RPMI7951 (cell line): Measurements from ENCODE around the gene ENPP7. TPM values are rescaled to one million over a fixed set of nuclear protein-coding genes. Genes with fewer than 3 reads are reported as not detected.

Source experiments
- DNase-seq: peaks from one replicate; pipeline ENCODE4 v3.0.0-alpha.2; 2012; ENCODE audit warnings: low read depth
- total RNA-seq: library from RNA; depleted of rRNA; stranded (reverse); fragments of >200 nt; shearing (Covaris generic); gene quantifications from 2 replicates; pipeline ENCODE4 v1.2.3, GENCODE V29; 2014

Gene ENPP7
- total RNA-seq, 1 experiment from 2014 or later: not detected

DNA sequence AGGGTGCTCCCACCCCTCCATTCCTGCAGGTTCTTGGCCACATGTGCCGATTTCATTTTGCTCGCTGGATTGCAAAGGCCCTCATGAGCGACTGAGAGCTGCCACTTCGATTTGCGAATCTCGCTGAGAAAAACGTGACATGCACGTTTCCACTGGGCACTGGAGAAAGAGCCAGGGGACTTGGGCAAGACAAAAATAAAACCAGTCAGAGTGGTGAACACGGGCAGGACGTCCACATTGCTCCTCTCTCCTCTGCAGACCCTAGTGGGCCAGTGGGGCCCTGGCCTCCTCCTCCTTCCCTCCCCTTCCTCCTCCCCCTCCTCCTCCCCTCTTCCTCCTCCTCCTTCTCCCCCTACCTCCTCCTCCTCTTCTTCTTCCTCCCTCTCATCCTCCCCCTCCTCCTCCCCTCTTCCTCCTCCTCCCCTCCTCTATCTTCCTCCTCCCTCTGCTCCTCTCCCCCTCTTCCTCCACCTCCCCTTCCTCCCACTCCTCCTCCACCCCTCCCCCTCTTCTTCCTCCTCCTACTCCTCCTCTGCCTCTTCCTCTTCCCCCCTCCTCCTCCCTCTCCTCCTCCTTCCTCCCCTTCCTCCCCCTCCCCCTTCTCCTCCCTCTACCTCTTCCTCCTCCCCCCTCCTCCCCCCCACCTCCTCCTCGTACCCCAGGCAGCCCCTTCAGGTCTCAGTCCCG lies 28.1 kb upstream of the ENPP7 start:
- DNase-seq: no peak

DNA sequence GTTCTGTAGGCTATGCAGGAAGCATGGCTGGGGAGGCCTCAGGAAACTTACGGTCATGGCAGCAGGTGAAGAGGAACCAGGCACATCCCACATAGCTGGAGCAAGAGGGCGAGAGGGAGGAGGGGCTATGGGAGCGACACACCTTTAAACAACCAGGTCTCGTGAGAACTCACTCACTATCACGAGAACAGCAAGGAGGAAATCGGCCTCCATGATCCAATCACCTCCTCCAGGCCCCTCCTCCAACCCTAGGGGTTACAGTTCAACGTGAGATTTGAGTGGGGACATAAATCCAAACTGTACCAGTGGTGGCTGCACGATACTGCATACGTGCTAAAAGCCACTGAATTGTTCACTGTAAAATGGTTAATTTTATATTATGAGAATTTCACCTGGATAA lies 26.1 kb upstream of the ENPP7 start:
- no peak for DNase-seq

DNA sequence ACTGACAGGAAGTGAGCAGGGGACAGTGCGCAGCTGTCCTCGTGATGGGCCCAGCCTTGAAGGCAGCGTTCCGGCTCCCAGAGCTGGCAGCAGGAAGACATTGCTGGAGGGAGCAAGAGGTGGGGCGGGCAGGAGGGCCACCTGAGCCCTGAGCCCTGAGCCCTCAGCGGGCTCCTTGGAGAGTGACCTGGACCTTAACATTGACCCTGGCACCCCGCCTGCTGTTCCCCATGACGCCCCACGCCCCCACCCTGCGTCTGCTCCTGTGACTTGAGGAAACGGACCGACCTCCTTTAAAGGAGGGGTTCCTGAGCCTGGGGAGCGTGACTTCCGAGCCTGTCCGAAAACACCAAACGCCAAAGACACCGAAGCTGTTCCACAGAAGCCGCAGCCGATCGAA lies 25.1 kb upstream of the ENPP7 start:
- no peak for DNase-seq

DNA sequence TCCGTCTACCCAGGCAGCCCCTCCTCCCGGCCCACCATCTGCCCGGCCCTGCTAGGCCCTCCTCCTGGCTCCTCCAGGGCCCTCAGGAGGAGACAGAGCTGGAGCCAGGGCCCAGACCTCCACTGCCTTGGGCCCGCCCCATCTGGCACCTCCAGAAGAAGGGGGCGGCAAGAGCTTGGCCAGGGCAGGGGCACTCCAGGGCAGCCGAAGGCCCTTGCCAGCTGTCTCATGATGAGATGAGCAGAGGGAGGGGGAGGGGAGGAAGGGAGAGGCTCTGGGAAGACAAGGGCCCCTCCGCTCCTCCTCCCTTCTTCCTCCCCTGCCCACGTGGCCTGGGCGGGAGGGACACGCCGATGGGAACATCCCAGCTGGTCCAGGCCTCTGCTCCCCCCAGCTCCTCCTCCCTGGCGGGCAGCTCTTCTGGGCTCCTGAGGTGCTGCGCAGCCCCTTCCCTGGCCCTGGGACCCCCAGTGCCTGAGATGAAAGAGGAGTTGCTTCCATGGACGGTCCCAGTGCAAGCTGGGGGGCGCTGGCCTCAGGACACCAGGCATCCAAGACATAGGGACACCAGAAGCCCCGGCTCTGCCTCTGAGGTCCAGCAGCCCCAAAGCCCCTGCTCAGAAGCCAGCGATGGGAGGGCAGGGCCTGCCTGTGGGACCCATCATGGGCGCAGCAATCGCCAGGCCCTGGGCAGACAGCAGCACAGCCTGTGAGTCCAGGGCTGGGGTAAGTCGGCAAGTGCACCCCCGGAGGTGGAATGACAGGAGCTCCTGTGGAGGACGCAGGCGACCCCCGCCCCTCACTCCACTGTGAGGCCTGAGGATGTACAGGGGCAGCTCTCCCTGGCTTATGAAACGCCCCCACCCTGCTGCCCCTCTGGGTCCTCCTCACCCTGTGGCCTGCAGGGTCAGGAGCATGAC lies 23.6 kb upstream of the ENPP7 start:
- DNase-seq: no peak

DNA sequence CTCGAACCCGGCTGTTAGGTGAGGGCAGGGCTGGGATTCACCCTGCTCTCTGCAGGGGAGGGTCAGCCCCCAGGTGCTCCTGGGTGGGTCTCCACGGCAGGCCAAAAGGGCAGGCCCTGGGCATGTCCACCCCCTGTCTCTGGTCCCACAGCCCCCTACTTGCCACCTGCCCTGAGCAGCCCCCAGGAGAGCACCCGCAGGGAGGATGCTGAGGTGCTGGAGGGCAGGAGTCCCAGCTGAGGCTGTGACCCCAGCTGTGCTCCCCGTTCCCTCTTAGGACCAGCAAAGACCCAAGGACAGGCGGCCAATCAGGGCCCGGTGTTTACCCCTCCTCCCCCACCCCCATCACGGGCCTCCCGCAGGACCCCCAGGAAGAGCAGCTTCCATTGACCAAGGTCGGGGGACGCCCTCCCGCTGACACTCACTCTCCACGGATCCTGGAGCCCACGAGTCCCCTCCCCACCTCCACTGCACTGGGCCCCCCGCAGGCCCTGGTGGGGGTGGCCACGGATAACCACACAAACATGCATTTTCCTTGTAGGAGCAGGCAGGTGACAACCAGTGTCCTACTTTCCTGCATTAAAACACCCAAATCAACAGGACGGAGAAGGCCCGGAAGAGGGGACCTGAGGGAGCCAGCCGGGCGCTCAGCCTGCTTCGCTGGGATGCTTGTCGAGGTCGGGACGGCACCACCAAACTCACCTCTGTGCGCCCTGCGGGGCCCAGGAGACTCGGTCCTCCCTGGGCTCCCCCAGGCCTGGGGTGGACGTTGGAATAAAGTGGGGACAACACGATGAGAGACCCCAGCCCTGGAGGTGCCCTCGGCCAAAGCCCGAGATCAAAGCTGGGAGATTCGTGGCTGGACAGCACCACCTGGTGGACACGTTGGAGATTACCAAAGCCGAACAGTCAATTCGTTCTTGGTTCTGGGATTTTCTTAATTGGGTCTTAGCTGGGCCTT lies 22.5 kb upstream of the ENPP7 start:
- DNase-seq: peak; percentile 17

DNA sequence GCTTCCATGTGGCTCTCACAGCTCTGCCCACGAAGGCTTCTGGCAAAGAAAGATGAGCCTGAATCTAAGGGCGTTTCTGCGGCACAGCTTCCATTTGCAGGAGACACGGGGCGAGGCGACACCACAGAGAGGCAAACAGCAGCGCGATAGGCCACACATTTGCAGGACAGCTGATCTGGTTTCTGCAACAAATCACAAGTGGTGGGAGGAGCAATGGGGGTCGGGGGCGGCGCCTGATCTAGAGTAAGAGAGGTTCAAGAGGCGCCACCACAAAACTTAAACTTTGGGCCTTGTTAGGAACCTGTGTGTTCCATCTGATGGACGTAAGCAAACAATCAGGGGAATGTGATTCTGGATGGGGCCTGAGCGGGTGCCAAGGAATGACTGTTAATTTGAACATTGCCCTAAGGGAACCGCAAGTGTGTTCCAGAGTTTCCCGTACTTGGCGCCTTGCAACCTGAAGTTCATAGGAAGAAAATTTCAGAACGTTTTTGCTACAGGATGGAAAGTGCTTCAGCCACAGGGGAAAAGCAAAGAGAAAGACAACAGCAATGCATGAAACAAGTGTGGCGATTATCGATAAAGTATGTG lies 18.9 kb upstream of the ENPP7 start:
- DNase-seq: peak; percentile 42

DNA sequence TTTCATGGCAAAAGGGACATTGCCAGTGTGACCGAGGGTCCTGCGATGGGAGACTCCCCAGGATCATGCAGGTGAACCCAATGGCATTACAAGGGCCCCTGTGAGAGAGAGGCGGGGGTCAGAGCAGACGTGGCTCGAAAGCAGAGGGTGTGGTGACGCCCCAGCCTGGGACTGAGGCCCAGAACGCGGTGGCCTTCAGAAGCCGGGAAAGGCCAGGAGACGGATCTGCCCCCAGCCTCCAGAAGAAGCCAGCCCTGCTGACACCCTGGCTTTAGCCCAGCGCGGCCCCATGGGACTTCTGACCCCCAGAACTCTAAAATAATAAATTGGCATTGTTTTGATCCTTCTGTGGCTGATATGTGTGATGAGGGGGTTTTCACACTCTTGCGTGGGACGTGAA lies 17.4 kb upstream of the ENPP7 start:
- DNase-seq: no peak

DNA sequence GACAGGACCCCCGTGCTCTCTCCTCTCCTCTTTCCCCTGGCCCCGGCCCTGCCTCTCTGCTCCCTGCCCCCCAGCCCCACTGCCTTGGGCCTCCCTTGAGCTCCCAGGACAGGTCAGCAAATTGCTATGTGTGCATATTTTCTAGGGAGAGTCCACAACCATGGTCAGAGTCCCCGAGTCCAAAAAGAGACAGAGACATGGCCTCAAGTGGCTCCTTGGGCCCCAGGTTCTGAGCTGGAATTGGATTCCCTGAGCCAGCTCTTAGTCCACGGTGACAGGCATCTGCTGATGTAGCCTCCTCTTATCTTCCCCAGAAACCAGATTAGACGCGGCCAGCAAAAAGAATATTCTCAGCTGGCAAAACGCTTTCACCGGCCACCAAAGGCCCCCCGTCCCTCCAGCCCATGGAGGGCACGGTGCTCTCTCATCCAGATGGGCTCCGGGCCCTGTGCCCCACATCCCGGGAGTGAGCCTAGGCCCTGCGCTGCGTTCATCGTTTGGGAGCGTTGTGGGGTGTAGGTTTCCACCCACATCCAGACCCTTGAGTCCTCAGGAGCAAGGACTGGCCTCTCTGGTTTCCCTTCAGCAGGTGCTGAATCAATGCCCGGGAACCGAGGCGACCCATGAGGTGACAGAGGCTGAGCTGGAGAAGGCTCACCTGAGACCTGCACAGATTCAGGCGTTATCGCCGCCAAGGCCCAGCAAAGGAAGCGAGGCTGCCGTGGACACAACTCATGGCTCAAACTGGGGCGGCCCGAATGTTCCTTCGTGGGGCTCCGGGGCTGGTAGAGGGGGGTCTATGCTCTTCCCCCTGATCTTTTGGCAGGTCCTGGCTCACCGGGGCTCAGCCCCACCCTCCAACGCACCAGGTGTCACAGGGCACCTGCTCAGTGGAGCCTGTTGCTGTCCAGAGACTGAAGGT lies 16.3 kb upstream of the ENPP7 start:
- no peak for DNase-seq

DNA sequence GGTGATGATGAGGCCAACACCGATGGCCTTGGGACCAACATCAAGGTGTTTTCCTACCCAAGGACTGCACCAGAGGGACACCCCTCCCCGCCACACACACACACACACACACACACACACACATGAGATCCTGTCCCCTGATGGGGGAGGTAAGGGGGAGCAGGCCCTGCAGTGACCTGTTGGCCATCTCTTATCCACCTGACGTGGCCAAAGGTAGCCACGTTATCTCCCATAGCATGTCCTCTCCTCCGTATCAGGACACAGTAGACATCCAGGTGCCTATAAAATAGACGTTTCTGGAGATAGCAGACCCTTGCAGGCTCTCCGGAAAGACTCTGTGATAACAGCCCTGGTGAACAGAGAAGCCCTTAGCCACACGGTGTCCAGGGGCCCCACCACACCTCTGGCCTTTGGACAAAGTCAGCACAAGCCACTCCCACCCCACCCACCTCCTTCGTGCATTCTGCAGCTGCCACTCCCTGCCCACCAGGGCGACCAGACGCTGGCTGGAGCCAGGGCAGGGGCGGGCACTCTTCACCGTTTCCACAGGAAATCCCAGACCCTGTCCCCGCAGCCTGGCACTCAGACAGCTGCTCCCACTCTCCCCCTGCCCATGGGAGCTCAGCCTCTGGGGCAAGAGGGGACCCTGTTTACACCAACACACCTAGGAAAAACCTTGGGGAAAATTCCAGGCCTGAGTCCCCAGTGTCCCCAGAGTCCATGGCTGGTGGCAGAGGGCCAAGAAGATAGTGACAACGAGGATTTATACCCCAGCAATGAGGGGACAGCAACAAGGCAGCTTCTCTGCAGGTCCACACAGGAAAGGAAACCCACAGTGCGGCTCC lies 15.4 kb upstream of the ENPP7 start:
- no peak for DNase-seq

DNA sequence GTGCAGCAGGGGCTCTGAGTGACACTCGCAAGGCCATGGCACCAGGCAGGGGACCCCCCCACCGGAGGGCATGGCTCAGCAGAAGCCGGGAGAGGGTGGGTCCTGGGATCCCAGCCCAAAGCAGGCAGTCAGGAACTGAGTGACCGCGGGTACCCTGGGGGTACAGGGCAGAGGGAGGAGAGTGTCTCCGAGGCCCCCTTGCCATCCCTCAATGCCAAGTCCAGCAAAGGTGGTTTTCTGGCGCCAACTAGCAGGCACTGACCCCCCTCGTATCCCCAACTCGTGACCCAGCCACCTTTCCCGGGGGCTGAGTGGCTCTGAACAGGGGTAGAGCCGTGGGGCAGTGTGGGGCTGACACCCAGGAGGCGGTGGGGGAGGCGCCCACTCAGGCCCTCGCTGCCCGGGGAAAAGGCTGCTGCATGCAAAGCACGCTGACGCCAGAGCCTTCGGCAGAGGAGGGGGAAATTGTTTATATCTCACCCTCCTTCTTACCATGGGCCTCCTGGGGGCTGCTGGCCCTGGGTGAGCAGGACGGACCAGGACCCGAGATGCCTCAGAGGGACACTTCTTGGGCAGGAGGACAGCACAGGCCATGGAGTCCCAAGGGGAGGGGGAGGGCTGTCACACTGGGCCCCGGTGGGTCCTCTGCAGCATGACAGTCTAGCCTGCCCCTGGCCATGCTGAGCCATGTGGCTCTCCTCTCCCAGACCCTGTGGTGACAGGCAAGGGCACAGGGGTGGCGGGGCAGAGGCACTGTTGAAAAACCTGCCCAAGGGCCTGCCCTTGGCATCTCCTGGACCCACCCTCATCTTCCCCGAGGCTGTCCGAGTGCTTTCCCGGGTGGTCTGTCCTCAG lies 14.6 kb upstream of the ENPP7 start:
- DNase-seq: no peak

DNA sequence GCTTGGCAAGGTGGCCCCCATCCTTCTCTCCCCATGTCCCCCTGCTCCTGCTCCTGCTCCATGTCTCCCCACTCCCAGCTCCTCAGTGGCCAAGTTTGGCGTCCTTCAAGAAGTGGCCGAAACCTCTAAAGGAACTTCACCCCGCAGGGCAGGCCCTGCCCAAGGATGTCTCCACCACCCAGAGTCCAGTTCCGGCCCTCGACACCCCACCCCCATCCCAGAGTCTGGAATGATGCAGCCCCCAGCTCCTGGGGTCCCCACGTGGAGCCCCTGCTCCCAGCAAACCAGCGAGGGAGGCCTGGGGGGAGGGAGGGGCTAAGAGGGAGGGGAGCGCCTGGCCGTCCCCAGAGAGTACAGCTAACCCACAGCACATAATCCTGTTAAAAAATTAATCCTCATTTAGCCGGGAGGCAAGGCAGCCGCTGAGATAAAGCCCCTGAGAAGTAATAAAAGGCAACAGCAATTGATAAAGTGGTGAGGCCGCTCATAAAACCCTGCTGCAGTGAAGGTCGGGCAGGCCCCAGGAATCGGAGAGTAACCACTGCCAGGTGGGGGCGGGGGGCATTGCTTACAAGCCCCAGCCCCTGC lies 9.9 kb upstream of the ENPP7 start:
- DNase-seq: no peak

DNA sequence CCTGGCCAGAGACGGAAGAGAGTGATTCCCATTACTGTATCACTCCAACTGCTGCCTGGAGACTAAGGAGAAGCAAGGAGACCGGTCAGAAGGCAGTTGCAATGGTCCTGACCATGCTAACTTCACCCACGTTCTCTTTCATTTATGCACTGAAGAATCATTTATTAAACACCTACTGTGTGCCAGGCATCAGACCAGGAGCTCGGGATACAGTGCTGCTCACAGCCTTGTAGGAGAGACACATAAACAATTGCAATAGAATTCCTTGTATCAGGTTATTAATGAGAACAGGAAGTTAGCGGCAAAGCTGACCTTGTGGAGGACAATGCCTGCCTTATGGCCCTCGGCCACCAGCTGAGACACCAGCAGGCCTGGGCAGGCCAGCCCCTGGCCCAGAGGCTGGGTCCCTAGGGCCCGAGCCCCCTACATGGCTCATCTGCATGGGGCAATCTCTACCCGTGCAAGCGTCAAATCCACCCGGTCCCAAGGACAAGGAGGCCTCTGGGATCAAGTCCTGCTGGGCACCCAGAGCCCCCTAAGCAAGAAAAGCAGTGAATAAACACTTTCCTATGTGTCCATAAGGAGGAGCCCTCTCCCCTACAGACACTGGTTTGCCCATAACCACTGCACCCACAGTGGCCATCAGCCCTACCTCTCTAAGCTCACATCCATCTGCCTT lies 8.6 kb upstream of the ENPP7 start:
- peak; percentile 19 for DNase-seq

DNA sequence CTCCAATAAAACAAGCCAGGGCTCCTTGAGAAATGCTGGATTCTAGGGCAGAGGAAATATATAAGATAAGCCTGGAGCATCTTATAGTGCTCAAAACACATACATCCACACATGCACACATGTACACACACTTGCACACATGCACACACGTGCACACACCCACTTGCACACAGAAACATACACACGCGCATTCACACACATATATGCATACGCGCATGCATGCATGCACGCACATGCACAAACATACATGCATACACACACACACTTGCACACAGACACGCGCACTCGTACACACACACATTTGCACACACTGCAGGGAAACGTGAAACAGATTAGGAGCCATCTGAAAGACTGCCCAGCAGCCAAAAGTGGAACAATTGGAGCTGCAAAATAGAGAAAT lies 8.0 kb upstream of the ENPP7 start:
- no peak for DNase-seq

DNA sequence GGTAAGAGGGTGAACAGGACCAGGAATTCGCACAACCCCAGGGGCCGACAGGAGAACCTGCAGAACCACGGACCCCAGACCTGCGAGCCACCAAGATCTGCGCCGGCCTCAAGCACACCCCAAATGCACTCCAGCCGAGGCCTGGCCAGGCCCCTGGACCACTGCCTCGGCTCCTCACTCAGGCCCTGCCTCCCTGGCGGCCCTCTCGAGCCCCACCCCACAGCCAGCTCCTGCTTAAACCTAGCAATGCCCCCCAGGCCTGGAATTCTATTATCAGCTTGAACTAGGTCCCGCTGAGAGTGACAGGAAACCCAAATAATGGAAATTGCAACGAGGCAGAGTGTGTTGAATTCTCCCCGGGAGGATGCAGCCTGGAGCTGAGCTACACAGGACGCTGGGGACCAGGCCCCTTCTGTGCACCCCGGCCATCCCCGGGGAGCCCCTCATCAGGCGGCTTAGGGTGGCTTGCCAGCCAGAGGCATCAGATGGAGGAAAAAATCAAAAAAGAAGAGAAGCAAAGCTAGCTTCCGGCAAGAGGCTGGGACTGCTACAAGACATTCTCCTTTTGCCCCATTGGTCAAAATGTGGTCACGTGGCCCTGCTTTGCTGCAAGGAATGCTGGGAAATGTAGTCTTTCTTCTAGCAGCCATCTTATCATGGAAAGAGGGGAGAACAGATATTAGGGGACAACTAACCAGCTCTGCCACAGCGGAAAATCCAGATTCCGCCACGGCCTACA lies 2.4 kb upstream of the ENPP7 start:
- DNase-seq: peak; percentile 85

DNA sequence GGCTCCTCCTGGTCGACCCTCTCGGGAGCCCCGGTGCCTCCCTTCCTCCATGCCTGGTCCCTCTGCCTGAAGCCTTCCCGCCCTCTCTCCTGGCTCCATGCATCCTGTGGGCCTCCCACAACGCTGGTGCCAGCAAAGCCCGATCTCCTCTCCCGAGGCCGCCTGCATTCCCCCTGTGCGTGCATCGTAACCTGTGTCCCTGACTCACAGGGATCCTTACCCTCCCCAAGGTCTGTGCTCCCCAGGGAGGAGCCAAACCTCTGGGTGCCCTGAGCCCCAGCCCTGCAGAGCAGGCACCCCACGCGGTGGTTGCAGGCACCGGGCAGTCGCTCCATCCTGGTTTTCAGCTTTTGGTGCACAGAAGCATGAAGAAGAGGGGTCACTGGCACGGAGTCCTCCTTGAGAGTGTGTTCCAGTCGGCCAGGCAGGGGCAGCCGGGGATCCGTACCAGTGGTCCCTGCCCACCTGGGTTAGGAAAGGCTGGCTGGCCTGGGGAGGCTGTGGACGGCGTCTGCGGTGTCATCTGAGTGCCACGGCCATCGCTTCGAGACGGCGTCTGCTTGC lies 1.8 kb upstream of the ENPP7 start:
- no peak for DNase-seq

DNA sequence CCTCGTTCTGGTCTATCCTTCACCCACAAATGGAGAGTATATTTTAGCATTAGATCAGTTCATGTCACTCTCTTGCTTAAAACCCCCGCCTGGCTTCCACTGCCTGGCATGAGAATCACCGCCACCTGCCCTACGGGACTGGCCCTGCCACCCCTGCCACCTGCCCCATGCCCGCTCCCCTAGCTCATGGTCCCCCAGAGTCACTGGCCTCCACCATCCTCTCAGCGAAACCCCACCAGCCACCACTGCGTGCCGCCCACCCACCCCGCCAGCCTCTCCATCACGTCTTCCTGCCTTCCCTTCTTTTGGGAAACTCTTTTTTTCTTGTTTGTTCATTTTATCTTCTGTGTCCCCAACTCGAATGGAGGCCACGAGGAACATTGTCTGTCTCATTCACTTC lies 982 bp upstream of the ENPP7 start:
- DNase-seq: no peak

DNA sequence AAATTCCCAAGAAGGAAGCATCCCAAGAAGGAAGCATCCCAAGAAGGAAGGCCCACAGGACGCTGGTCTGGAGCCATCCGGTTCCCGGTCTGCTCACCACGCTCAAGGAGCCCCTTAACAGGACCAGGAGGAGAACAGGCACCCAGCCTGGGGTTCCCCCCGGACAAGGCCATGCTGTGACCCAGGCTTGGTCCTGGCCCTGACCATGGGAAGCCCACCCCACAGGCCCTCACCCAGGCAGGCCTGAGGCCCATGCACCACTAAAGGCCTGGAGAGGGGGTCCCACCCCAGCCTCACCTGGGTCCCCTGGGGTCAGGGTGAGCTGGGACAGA lies 340 bp upstream of the ENPP7 start:
- DNase-seq: no peak
